Measurements from ENCODE around the gene USP7.

GRCh38 chr16:8848231-8848938, 115.3 kb downstream of the USP7 start:
- no peak for TF ChIP-seq CTCF (IDR thresholded peaks at IDR 0.05)
- no peak for TF ChIP-seq RCOR1 (IDR thresholded peaks at IDR 0.05; ENCODE audit: low read depth, low read length)
- TF ChIP-seq RFX5 (IDR thresholded peaks at IDR 0.05), result no peak
- no peak for TF ChIP-seq EP300 (IDR thresholded peaks at IDR 0.05)

Data from A549 (cell line).